ENCODE data around the gene BMP7. TPM values are rescaled to one million over a fixed set of nuclear protein-coding genes. Genes with fewer than 3 reads are reported as not detected.

The BMP7 gene
- total and polyA plus RNA-seq, 7 donors: 0.03 TPM; not detected in 5

DNA sequence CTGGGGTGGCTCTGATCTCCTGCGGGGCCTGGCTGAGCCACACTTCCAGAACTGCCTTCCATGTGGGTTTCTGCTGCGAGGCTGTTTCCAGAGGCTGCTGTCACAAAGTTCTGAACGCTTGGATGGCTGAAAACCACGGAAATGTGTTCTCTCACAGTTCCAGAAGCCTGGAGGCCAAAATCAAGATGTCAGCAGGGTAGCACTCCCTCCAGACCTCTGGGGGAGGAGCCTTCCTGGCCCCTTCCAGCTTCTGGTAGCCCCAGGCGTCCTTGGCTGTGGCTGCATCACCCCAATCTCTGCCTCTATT lies 23.7 kb upstream of the BMP7 start:
- Histone ChIP-seq H3K9me3 (no peaks in the 10 kb centered on the region), H3K27ac (no peak overlapping the region), H3K36me3 (ENCODE audit: insufficient read depth in 1 of 2, low read depth in 1 of 2) (no peaks in the 10 kb centered on the region), H3K4me1 (no peaks in the 10 kb centered on the region), H3K27me3 (ENCODE audit: insufficient read depth in 3 of 3, low read length in 2 of 3) (peaks cover 0 to 69% (median 13%) of the 10 kb centered on the region in 3 donors), H3K4me3 (no peak overlapping the region)
- TF ChIP-seq, protein P1, sequence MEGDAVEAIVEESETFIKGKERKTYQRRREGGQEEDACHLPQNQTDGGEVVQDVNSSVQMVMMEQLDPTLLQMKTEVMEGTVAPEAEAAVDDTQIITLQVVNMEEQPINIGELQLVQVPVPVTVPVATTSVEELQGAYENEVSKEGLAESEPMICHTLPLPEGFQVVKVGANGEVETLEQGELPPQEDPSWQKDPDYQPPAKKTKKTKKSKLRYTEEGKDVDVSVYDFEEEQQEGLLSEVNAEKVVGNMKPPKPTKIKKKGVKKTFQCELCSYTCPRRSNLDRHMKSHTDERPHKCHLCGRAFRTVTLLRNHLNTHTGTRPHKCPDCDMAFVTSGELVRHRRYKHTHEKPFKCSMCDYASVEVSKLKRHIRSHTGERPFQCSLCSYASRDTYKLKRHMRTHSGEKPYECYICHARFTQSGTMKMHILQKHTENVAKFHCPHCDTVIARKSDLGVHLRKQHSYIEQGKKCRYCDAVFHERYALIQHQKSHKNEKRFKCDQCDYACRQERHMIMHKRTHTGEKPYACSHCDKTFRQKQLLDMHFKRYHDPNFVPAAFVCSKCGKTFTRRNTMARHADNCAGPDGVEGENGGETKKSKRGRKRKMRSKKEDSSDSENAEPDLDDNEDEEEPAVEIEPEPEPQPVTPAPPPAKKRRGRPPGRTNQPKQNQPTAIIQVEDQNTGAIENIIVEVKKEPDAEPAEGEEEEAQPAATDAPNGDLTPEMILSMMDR (IDR thresholded peaks at IDR 0.05): no peak
- intact Hi-C loops (cut with DNase I): no loop called here
- no peak for DNase-seq
- ATAC-seq: no peak
- WGBS, 3 donors: 60 to 67% (median 60%) methylated on average over 5 of the region's 5 CpGs

- DNase-seq: no peak
- no peak for ATAC-seq
- Histone ChIP-seq H3K27me3 (ENCODE audit: insufficient read depth in 3 of 3, low read length in 2 of 3) (peaks cover 0 to 69% (median 15%) of the 10 kb centered on the region in 3 donors), H3K4me3 (no peak overlapping the region), H3K4me1 (no peaks in the 10 kb centered on the region), H3K36me3 (ENCODE audit: insufficient read depth in 1 of 2, low read depth in 1 of 2) (no peaks in the 10 kb centered on the region), H3K27ac (no peak overlapping the region), H3K9me3 (no peaks in the 10 kb centered on the region)
- 55 to 62% (median 60%) methylated on average over 8 of the region's 8 CpGs for WGBS, 3 donors
- intact Hi-C loops (cut with DNase I): no loop called here
- TF ChIP-seq, protein P1 (IDR thresholded peaks at IDR 0.05): no peak
Observed at GRCh38 chr20:57289391-57290177, 23.1 kb upstream of the BMP7 start.

DNA sequence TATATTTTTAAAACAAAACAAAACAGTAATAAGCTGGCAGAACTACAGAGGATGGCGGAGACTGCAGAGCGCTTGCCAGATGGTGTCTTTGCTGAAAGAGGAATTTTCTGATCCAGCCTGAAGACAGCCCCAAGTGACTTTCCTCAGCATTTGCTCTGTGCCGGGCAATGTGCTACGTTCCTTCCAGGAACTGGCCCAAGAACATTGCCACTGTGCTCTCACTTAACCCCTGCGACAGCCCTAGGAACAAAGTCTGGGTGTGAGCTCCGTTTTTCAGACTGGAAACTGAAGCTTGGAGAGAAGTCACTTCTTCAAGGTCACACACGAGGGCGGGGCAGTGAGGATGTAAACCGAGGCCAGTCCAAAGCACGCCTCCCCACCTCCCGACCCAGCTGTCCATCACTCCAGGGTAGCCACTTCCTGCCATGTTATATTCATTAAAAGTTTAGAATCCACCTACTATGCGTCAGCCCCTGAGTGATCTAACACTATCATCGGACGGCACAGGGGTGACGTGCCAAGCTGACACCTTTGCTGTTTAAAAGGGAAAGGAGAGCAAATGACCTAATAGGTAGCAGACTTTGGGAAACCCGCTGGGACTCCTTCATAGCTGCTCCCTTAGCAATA lies 22.3 kb upstream of the BMP7 start:
- Histone ChIP-seq H3K4me3 (no peak overlapping the region), H3K9me3 (no peaks in the 10 kb centered on the region), H3K27ac (no peak overlapping the region), H3K4me1 (no peaks in the 10 kb centered on the region), H3K27me3 (ENCODE audit: insufficient read depth in 3 of 3, low read length in 2 of 3) (peaks cover 0 to 64% (median 15%) of the 10 kb centered on the region in 3 donors), H3K36me3 (ENCODE audit: insufficient read depth in 1 of 2, low read depth in 1 of 2) (no peaks in the 10 kb centered on the region)
- TF ChIP-seq, protein P1 (IDR thresholded peaks at IDR 0.05): no peak
- intact Hi-C loops (cut with DNase I): no loop called here
- WGBS, 3 donors: 26 to 30% (median 29%) methylated on average over 16 of the region's 16 CpGs
- ATAC-seq (no peak), DNase-seq (no peak)

GRCh38 chr20:57287901-57288300 lies 21.5 kb upstream of the BMP7 start:
- intact Hi-C loops (cut with DNase I): no loop called here
- DNase-seq (no peak), ATAC-seq (no peak)
- H3K27me3 ChIP-seq (ENCODE audit: insufficient read depth in 3 of 3, low read length in 2 of 3): peaks cover 0 to 71% (median 15%) of the 10 kb centered on the region in 3 donors
- TF ChIP-seq, protein P1 (IDR thresholded peaks at IDR 0.05): no peak
- H3K36me3 ChIP-seq (ENCODE audit: insufficient read depth in 1 of 2, low read depth in 1 of 2): no peaks in the 10 kb centered on the region
- 64 to 68% (median 67%) methylated on average over 6 of the region's 6 CpGs for WGBS, 3 donors
- H3K4me3 ChIP-seq: no peak overlapping the region
- no peaks in the 10 kb centered on the region for H3K4me1 ChIP-seq
- no peaks in the 10 kb centered on the region for H3K9me3 ChIP-seq
- no peak overlapping the region for H3K27ac ChIP-seq
